ENCODE results near the gene RNF224. TPM values are rescaled to one million over a fixed set of nuclear protein-coding genes. Genes with fewer than 3 reads are reported as not detected.
A peak's percentile ranks its signal among the peaks of the same experiment; 100 is the strongest.

The RNF224 gene
- total and polyA plus RNA-seq, 2 of the 13 experiments (the other 11 are each of a cell fraction or from before 2014, with no cell fraction given), result 0.09 TPM; not detected in 1

DNA sequence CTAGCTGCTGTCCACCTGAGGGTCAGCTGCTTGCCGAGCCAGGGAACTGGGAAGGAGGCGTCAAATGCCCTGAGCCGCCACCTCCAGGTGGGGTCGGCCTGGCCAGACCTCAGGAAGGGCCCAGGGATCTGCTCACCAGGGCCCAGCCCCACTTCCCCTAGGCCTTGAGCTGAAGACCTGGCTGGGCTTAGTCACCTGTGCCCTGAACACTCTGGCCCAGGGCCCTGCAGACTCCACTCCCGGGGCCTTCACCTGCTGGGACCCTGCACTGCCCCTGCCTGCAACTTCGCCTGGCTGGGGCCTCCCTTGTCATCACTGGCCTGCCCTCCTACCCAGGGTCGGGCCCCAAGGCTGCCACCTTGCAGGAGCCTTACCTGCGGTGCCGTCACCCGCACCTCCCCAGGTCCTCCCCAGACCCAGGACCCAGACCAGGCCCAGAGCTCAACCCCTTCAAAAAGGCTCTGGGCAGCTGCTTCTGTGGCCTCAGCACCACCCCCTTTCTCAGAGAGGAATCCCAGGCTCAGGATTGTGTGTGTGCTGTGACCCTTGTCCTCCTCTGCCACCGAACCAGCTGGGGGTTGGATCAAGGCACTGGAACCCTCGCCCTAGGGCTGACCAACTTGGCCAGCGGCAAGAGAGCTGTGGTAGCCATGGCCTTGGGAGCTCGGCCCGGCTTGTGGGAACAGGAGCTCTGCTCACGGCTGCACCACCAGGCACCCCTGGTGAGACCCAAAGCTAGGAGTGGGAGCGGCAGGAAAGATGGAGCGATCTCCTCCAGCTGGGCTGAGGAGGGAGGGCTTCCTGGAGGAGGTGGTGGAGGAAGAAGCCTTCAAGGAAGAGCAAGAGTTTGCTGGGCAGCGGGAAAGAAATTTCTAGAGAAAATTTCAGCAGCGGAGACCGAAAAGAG lies 26.7 kb downstream of the RNF224 start (continued):
- TF ChIP-seq HES4 (CRISPR knock-in tag; IDR thresholded peaks at IDR 0.05; ENCODE audit: borderline replicate concordance), result no peak
- no peak for TF ChIP-seq ZNF451 (CRISPR knock-in tag; IDR thresholded peaks at IDR 0.05)
- no peak; the same call in 1 of the 2 replicates for TF ChIP-seq BRD4 (CRISPR knock-in tag; IDR thresholded peaks at IDR 0.05)
- no peak for TF ChIP-seq NCOA5 (CRISPR knock-in tag; IDR thresholded peaks at IDR 0.05)
- no peak for TF ChIP-seq ZNF224 (CRISPR knock-in tag; IDR thresholded peaks at IDR 0.05)
- no peak for TF ChIP-seq RAD51 (IDR thresholded peaks at IDR 0.05; ENCODE audit: borderline replicate concordance)
- no peak for TF ChIP-seq ZBTB40 (IDR thresholded peaks at IDR 0.05)
- TF ChIP-seq ZBTB40 (CRISPR knock-in tag; IDR thresholded peaks at IDR 0.05), result no peak
- no peak for TF ChIP-seq REPIN1 (CRISPR knock-in tag; IDR thresholded peaks at IDR 0.05; ENCODE audit: borderline replicate concordance, low read depth)
- TF ChIP-seq JUND (CRISPR knock-in tag; IDR thresholded peaks at IDR 0.05), result no peak
- no peak for TF ChIP-seq ZNF354B (CRISPR knock-in tag; IDR thresholded peaks at IDR 0.05)
- no peak for TF ChIP-seq KLF9 (CRISPR knock-in tag; IDR thresholded peaks at IDR 0.05; ENCODE audit: low read depth)
- TF ChIP-seq POLR2A (IDR thresholded peaks at IDR 0.05; ENCODE audit: insufficient read depth in 1 of 2, low read depth in 2 of 2, low read length in 2 of 2), result no peak
- TF ChIP-seq ZNF589 (CRISPR knock-in tag; conservative IDR thresholded peaks at IDR 0.05), result no peak
- TF ChIP-seq NR2F1 (CRISPR knock-in tag; IDR thresholded peaks at IDR 0.05), result no peak
- no peak for TF ChIP-seq ZFP90 (CRISPR knock-in tag; IDR thresholded peaks at IDR 0.05; ENCODE audit: borderline replicate concordance)
- TF ChIP-seq, protein P1, sequence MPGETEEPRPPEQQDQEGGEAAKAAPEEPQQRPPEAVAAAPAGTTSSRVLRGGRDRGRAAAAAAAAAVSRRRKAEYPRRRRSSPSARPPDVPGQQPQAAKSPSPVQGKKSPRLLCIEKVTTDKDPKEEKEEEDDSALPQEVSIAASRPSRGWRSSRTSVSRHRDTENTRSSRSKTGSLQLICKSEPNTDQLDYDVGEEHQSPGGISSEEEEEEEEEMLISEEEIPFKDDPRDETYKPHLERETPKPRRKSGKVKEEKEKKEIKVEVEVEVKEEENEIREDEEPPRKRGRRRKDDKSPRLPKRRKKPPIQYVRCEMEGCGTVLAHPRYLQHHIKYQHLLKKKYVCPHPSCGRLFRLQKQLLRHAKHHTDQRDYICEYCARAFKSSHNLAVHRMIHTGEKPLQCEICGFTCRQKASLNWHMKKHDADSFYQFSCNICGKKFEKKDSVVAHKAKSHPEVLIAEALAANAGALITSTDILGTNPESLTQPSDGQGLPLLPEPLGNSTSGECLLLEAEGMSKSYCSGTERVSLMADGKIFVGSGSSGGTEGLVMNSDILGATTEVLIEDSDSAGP (CRISPR knock-in tag; IDR thresholded peaks at IDR 0.05; ENCODE audit: borderline replicate concordance), result 0 out of 2 replicates have a peak, but pooled peaks have one; percentile 34
- no peak; the same call in 1 of the 2 replicates for TF ChIP-seq MTA1 (CRISPR knock-in tag; IDR thresholded peaks at IDR 0.05; ENCODE audit: borderline replicate concordance)
- no peak for TF ChIP-seq ZBTB21 (CRISPR knock-in tag; IDR thresholded peaks at IDR 0.05)
- no peak for TF ChIP-seq HCFC1 (IDR thresholded peaks at IDR 0.05; ENCODE audit: low read depth, low read length)
